Mesodermal cell (in vitro differentiated cells): ENCODE results near the gene ACOT4.
"Not testable (repeated sequence)": the region's sequence is repeated elsewhere in the genome, so short reads cannot be mapped to it uniquely, and the experiment has no call there.

ENCODE experiments used
- H3K27ac ChIP-seq: 2 replicates; pipeline ENCODE4 v1.7.0; 2013; ENCODE audit warnings: mild to moderate bottlenecking, low read depth, low read length, moderate library complexity; ENCODE audit not compliant: severe bottlenecking
- H3K36me3 ChIP-seq: 2 replicates; pipeline ENCODE4 v1.7.1; 2013; ENCODE audit warnings: mild to moderate bottlenecking, low read length, moderate library complexity; ENCODE audit not compliant: control insufficient read depth, insufficient read depth
- H3K4me1 ChIP-seq: one replicate; pipeline ENCODE4 v1.7.1; 2013; ENCODE audit warnings: mild to moderate bottlenecking, low read length; ENCODE audit not compliant: insufficient read depth, control insufficient read depth, poor library complexity, severe bottlenecking
- H3K4me3 ChIP-seq: 2 replicates; pipeline ENCODE4 v1.7.0; 2013; ENCODE audit warnings: low read length, control low read depth, mild to moderate bottlenecking; ENCODE audit not compliant: insufficient read depth, poor library complexity, severe bottlenecking; ENCODE audit errors: extremely low read depth
- H3K9me3 ChIP-seq: 2 replicates; pipeline ENCODE4 v1.7.1; 2013; ENCODE audit warnings: mild to moderate bottlenecking, low read length, moderate library complexity; ENCODE audit not compliant: control insufficient read depth
- WGBS, 2 experiments: methylation state at CpG; one replicate each; pipeline ENCODE4 v1.1.5; 2013; ENCODE audit warnings: missing lambda C conversion rate in 2 of 2; ENCODE audit not compliant: insufficient coverage in 2 of 2; 5-methylcytosine and 5-hydroxymethylcytosine counted together

The ACOT4 gene

DNA sequence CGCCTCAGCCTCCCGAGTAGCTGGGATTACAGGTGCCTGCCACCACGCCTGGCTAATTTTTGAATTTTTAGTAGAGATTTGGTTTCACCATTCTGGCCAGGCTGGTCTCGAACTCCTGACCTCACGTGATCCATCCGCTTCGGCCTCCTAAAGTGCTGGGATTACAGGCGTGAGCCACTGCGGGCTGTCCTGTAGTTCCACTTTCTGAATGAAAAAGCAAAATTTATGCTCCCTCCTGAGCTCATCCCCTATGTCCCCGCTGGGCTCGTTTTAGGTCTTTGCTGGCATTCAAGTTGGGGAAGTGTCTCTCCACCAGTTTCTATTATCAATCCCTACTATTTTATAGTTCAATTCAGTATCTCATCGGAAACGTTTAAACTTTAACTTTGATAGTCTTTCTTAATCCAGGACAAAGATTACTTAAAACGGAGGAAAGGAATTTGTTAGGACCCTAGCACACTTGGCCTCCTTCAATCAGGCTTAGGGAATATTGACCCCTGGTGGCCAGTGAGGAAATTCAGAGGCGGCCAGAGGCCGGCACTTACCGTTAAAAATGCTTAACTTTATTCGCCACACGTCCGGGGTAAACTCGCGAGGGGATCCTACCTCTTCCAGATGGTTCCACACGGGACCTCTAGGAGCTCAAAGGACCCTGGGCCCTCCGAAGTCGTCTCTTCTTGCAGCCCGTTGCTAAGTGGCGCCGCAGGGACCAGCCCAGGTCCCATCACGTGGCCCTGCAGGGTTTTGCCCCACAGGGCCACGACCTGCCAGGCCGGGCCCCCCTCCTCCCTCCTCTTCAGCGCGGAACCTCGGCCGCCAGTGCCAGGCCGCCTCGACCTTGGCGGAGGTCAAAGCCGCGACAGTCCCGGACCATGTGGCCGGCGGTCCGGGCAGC lies 41.7 kb downstream of the ACOT4 start:
- Histone ChIP-seq H3K4me3 (peak overlapping the region; percentile 46), H3K4me1 (peaks cover 4% of the 10 kb centered on the region), H3K9me3 (no peaks in the 10 kb centered on the region), H3K27ac (no peak overlapping the region), H3K36me3 (no peaks in the 10 kb centered on the region)
- 19 to 20% methylated on average over 39 to 41 of the region's 44 CpGs for WGBS, 2 experiments

DNA sequence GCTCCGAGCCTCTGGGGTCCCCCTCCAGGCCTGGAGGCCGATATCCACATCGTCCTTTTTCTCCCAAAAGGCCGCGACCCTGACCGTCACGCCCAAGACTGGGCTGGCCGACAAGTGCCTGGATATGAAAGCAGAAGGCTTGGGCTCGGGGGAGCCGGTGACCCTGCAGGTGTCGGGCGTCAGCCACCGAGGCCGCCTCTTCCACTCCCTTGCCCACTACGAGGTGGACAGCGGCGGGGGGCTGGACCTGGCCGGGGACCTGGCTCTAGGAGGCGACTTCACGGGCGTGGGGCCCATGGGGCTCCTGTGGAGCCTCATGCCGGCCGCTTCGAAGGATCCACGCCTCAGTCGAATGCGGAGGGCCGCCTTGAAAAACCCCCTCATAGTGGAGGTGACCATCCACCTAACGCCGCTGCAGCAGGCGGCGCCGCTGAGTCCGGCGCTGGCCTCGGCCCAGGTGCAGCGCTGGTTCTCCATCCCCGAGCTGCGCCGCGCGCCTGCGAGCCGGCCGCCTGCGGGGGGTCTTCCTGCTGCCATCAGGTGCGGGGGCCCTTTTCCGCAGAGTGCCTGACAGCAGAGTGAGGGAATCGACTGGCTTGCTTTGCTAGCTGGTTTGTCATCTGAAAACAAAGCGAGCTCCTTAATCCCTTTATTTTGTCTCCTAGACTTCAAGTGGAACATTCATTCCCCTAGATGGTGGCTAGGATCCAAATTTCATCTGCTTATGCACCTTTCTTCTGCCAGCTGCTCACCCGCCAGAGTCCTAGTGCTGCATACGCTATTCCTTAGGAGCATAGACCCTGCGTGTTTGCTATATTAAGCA lies 42.5 kb downstream of the ACOT4 start:
- Histone ChIP-seq H3K4me3 (peak overlapping the region; percentile 46), H3K36me3 (no peaks in the 10 kb centered on the region), H3K4me1 (peaks cover 4% of the 10 kb centered on the region), H3K27ac (no peak overlapping the region), H3K9me3 (no peaks in the 10 kb centered on the region)
- WGBS, 2 experiments: 6 to 7% methylated on average over 42 to 49 of the region's 53 CpGs

DNA sequence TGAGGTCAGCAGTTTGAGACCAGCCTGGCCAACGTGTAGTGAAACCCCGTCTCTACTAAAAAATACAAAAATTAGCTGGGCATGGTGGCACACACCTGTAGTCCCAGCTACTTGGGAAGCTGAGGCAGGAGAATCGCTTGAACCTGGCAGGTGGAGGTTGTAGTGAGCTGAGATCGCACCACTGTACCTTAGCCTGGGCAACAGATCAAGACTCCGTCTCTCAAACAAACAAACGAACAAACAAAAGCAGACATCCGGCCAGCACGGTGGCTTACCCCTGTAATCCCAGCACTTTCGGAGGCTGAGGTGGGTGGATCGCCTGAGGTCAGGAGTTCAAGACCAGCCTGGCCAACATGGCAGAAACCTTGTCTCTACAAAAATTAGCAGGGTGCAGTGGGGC lies 44.7 kb downstream of the ACOT4 start:
- not testable (repeated sequence) for H3K4me1 ChIP-seq, H3K36me3 ChIP-seq, H3K4me3 ChIP-seq, H3K27ac ChIP-seq, H3K9me3 ChIP-seq
- 86 to 96% methylated on average over 8 to 10 of the region's 10 CpGs for WGBS, 2 experiments

DNA sequence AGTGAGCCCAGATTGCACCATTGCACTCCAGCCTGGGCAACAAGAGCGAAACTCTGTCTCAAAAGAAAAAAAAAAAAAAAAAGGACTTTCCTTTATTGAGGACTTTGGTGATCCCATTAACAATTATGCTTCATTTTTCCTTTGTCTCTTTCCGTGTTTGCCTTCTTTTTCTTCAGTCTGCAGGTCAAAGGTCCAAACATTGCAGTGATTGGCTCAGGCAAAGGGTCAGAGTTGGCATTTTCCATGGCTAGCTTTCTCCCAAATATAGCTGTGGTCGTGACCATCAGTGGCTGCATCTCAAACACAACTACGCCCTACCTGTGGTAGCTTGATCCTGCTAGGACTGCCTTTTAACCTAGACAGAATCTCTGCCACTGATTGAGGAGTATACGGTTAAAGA lies 46.2 kb downstream of the ACOT4 start:
- Histone ChIP-seq H3K4me1 (peaks cover 4% of the 10 kb centered on the region), H3K36me3 (no peaks in the 10 kb centered on the region), H3K4me3 (no peak overlapping the region), H3K9me3 (no peaks in the 10 kb centered on the region), H3K27ac (no peak overlapping the region)
- 89% methylated on average over 4 to 5 of the region's 5 CpGs for WGBS, 2 experiments

DNA sequence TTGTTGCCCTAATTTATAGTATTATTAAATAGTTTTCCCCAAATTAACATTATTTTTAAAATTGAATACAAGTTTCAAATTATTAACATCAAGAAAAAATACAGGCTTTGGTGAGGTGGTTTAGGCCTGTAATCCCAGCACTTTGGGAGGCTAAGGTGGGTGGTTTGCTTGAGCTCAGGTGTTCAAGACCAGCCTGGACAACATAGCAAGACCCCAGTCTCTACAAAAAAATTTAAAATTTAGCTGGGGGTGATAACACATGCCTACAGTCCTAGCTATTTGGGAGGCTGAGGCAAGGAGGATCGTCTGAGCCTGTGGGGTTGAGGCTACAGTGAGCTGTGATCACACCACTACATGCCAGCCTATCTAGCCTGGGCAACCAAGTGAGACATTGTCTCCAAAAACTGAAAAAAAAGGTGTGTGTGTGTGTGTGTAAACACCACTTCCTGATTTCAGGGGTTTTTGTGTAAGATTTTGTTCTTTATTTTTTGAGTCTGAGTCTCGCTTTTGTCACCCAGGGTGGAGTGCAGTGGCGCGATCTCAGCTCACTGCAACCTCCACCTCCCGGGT lies 49.2 kb downstream of the ACOT4 start:
- no peak overlapping the region for H3K27ac ChIP-seq
- H3K4me1 ChIP-seq: no peaks in the 10 kb centered on the region
- 94 to 100% methylated on average over 1 to 3 of the region's 5 CpGs for WGBS, 2 experiments
- H3K4me3 ChIP-seq: no peak overlapping the region
- H3K36me3 ChIP-seq: no peaks in the 10 kb centered on the region
- no peaks in the 10 kb centered on the region for H3K9me3 ChIP-seq

DNA sequence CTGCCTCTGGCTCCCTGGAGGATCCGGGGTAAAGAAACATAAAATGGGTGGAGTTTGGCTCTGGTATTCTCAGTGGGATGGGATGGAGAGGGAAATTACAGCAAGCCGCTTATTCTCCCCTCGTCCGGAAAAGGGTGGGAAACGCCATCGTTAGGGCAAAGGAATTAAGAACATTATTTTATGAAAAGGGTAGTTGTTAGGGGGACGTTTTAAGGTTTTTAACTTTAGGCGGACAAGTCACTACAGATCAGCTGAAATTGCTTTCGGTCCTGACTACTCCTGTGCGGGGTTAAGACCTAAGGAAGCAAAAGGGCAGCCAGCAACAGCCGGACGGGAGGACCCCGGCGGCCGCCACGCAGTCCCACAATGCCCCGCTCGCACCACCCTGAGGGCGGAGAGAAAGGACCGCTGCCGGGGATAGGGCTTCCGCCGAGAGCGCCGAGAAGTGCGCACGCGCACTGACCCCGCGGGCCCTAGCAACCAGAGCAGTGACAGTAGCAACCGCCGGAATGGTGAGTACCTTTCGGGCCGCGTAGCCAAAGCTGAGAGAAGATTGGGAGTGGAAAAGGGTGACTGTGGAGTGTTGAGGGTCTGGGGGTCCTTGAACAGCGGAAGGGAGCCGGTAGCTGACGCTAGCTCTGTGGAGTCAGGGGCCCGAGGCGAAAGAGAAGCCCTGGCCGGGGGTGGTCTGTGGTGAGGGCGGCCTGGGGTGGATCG lies 53.0 kb downstream of the ACOT4 start, which contains the start of gene DNAL1:
DNAL1 (plus strand) TSS at position 456 of the 717 bp plus-strand sequence; CDS start at position 510, 54 bp downstream.
- Histone ChIP-seq H3K9me3 (no peaks in the 10 kb centered on the region), H3K27ac (peak within 1 kb of the TSS; percentile 80)
- 0 to 1% methylated on average over 39 to 43 of the region's 43 CpGs for WGBS, 2 experiments

DNA sequence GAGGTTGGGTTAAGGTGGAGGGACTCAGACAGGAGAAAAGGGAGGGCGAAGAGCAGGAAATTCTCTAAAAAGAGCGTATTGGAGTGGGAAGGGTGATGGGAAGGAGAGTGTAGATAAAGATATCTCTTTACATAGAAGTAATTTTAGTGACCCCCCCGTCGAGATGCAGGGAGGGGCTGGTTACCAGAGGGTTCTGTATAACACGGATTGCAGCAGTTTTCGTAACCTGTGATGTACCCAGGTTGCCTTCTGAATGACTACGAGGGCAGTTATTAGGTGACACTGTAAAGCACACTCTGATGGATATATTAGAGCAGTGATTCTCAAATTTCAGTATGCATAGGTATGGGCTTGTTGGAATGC lies 53.6 kb downstream of the ACOT4 start:
- H3K4me3 ChIP-seq: peak overlapping the region; percentile 68
- H3K36me3 ChIP-seq: no peaks in the 10 kb centered on the region
- H3K9me3 ChIP-seq: no peaks in the 10 kb centered on the region
- peak overlapping the region; percentile 13 for H3K27ac ChIP-seq
- 15 to 17% methylated on average over 6 to 7 of the region's 7 CpGs for WGBS, 2 experiments
- no peaks in the 10 kb centered on the region for H3K4me1 ChIP-seq

More for the DNA sequence above, 53.0 kb downstream of the ACOT4 start, which contains the start of gene DNAL1:
- H3K4me3 ChIP-seq: peak within 1 kb of the TSS; percentile 68
- no peaks in the 10 kb centered on the region for H3K4me1 ChIP-seq
- no peaks in the 10 kb centered on the region for H3K36me3 ChIP-seq
